Adrenal gland (tissue), 5 donors: ENCODE measurements around the gene CCDC85C.

ENCODE experiments used
- CTCF ChIP-seq, 6 experiments: fragments of 450-650 bp in 4 of 6; fragments of 200-600 bp in 2 of 6; sonication (generic) in 1 of 6; IDR thresholded peaks; 1 replicate in 5 of 6; 2 replicates in 1 of 6; pipeline versions ENCODE4 v1.5.1 to v1.8.0; 2016 to 2021; ENCODE audit warnings: antibody characterized with exemption in 6 of 6, mild to moderate bottlenecking in 2 of 6, moderate library complexity in 1 of 6
- POLR2A ChIP-seq, 2 donors: fragments of 450-650 bp; IDR thresholded peaks; one replicate each; pipeline ENCODE4 v1.6.1; 2017; ENCODE audit warnings: antibody characterized with exemption in 2 of 2, mild to moderate bottlenecking in 2 of 2, moderate library complexity in 1 of 2
- donor health status: DM: no; HTN: no; CAD: no.

- no peak for TF ChIP-seq CTCF (IDR thresholded peaks at IDR 0.05)
- no peak for TF ChIP-seq POLR2A (IDR thresholded peaks at IDR 0.05)
Measured at GRCh38 chr14:99626041-99626648, 22.1 kb upstream of the CCDC85C start.
